ENCODE results near the gene NAP1L5. TPM values are rescaled to one million over a fixed set of nuclear protein-coding genes. Genes with fewer than 3 reads are reported as not detected.

Gene NAP1L5
- total RNA-seq, 2 donors from 2014 or later: 7.7 to 10.5 TPM

GRCh38 chr4:88725143-88725542 lies 27.5 kb upstream of the NAP1L5 start:
- DNase-seq (ENCODE audit: low spot score): no peak
- no peaks in the 10 kb centered on the region for H3K4me1 ChIP-seq (replicated peaks)
- no peaks in the 10 kb centered on the region for H3K36me3 ChIP-seq
- H3K9me3 ChIP-seq: no peaks in the 10 kb centered on the region
- intact Hi-C loops (cut with DNase I): no loop called here
- no peak overlapping the region for H3K27ac ChIP-seq
- TF ChIP-seq, protein P1, sequence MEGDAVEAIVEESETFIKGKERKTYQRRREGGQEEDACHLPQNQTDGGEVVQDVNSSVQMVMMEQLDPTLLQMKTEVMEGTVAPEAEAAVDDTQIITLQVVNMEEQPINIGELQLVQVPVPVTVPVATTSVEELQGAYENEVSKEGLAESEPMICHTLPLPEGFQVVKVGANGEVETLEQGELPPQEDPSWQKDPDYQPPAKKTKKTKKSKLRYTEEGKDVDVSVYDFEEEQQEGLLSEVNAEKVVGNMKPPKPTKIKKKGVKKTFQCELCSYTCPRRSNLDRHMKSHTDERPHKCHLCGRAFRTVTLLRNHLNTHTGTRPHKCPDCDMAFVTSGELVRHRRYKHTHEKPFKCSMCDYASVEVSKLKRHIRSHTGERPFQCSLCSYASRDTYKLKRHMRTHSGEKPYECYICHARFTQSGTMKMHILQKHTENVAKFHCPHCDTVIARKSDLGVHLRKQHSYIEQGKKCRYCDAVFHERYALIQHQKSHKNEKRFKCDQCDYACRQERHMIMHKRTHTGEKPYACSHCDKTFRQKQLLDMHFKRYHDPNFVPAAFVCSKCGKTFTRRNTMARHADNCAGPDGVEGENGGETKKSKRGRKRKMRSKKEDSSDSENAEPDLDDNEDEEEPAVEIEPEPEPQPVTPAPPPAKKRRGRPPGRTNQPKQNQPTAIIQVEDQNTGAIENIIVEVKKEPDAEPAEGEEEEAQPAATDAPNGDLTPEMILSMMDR (IDR thresholded peaks at IDR 0.05): no peak
- TF ChIP-seq POLR2AphosphoS5 (IDR thresholded peaks at IDR 0.05): no peak
- no peak for TF ChIP-seq POLR2A (IDR thresholded peaks at IDR 0.05)
- H3K27me3 ChIP-seq (replicated peaks; ENCODE audit: insufficient read depth): no peaks in the 10 kb centered on the region
- H3K4me3 ChIP-seq: no peak overlapping the region
- WGBS: 85% methylated on average over 4 of the region's 4 CpGs

GRCh38 chr4:88724406-88724805 lies 26.8 kb upstream of the NAP1L5 start:
- Histone ChIP-seq H3K36me3 (no peaks in the 10 kb centered on the region), H3K4me3 (no peak overlapping the region), H3K27ac (no peak overlapping the region), H3K9me3 (no peaks in the 10 kb centered on the region), H3K4me1 (replicated peaks) (no peaks in the 10 kb centered on the region), H3K27me3 (replicated peaks; ENCODE audit: insufficient read depth) (no peaks in the 10 kb centered on the region)
- TF ChIP-seq POLR2AphosphoS5 (IDR thresholded peaks at IDR 0.05) (no peak), POLR2A (IDR thresholded peaks at IDR 0.05) (no peak)
- TF ChIP-seq, protein P1 (IDR thresholded peaks at IDR 0.05): no peak
- WGBS: 83% methylated on average over 2 of the region's 2 CpGs
- intact Hi-C loops (cut with DNase I): no loop called here
- DNase-seq (ENCODE audit: low spot score): no peak

DNA sequence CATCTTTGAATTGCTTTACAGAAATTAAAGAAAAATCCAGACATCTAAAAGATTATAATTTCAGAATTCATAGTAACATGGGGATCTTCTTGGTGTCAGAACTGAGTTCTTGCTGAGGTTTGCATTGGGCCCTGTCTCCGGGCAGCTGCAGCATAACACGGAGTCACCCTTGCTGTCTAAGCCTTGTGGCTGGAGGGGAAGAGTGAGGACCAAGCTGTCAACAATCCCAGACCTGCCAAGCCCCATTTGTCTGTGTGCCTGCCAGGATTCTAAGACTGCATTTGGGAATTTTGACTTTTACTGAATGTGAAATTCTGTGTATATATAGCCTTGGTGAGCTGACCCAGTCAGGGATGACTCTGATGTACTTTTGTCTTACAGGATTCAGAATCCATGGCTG lies 25.2 kb upstream of the NAP1L5 start:
- no peaks in the 10 kb centered on the region for H3K36me3 ChIP-seq
- no peaks in the 10 kb centered on the region for H3K9me3 ChIP-seq
- DNase-seq (ENCODE audit: low spot score): no peak
- no peaks in the 10 kb centered on the region for H3K27me3 ChIP-seq (replicated peaks; ENCODE audit: insufficient read depth)
- no peaks in the 10 kb centered on the region for H3K4me1 ChIP-seq (replicated peaks)
- TF ChIP-seq POLR2A (IDR thresholded peaks at IDR 0.05): no peak
- TF ChIP-seq, protein P1 (IDR thresholded peaks at IDR 0.05): no peak
- no peak for TF ChIP-seq POLR2AphosphoS5 (IDR thresholded peaks at IDR 0.05)
- 76% methylated on average over 2 of the region's 2 CpGs for WGBS
- H3K27ac ChIP-seq: no peak overlapping the region
- intact Hi-C loops (cut with DNase I): no loop called here
- H3K4me3 ChIP-seq: no peak overlapping the region

GRCh38 chr4:88722276-88722780 lies 24.7 kb upstream of the NAP1L5 start:
- whole genome bisulfite sequencing: 77% methylated on average over 8 of the region's 10 CpGs
- intact Hi-C loops (cut with DNase I): no loop called here
- no peak overlapping the region for H3K27ac ChIP-seq
- no peak for DNase-seq (ENCODE audit: low spot score)
- H3K27me3 ChIP-seq (replicated peaks; ENCODE audit: insufficient read depth): no peaks in the 10 kb centered on the region
- TF ChIP-seq, protein P1 (IDR thresholded peaks at IDR 0.05): no peak
- TF ChIP-seq POLR2A (IDR thresholded peaks at IDR 0.05): no peak
- TF ChIP-seq POLR2AphosphoS5 (IDR thresholded peaks at IDR 0.05): no peak
- no peaks in the 10 kb centered on the region for H3K9me3 ChIP-seq
- H3K36me3 ChIP-seq: no peaks in the 10 kb centered on the region
- H3K4me3 ChIP-seq: no peak overlapping the region
- no peaks in the 10 kb centered on the region for H3K4me1 ChIP-seq (replicated peaks)
